HG02970 (cell line): Measurements from ENCODE around the gene KIAA1671.

ENCODE experiments used
- ATAC-seq: cut with Tn5 transposase; IDR thresholded peaks from one replicate; pipeline ENCODE4 v1.9.1; 2021; ENCODE audit warnings: mild to moderate bottlenecking, moderate library complexity, moderate number of reproducible peaks; ENCODE audit not compliant: unreplicated experiment, low FRiP score

KIAA1671 gene

GRCh38 chr22:25084405-25085107, 132.0 kb downstream of the KIAA1671 start:
- no peak for ATAC-seq

- no peak for ATAC-seq
Observed at GRCh38 chr22:25085156-25085555, 132.6 kb downstream of the KIAA1671 start.

GRCh38 chr22:25085930-25086901, 133.7 kb downstream of the KIAA1671 start:
- peak; percentile 72 for ATAC-seq

GRCh38 chr22:25086902-25087282, 134.4 kb downstream of the KIAA1671 start:
- no peak for ATAC-seq

GRCh38 chr22:25090225-25090890, 137.8 kb downstream of the KIAA1671 start:
- ATAC-seq, result no peak

- no peak for ATAC-seq
Observed at GRCh38 chr22:25091458-25091857, 138.9 kb downstream of the KIAA1671 start.

GRCh38 chr22:25092119-25092518, 139.6 kb downstream of the KIAA1671 start:
- no peak for ATAC-seq

GRCh38 chr22:25094579-25094978, 142.1 kb downstream of the KIAA1671 start:
- ATAC-seq, result no peak

- ATAC-seq, result no peak
Observed at GRCh38 chr22:25095869-25096268, 143.4 kb downstream of the KIAA1671 start.

GRCh38 chr22:25096638-25097405, 144.3 kb downstream of the KIAA1671 start:
- ATAC-seq, result no peak

- no peak for ATAC-seq
Observed at GRCh38 chr22:25098445-25099081, 146.0 kb downstream of the KIAA1671 start.

GRCh38 chr22:25099202-25099601, 146.7 kb downstream of the KIAA1671 start:
- ATAC-seq, result no peak

- ATAC-seq, result no peak
Observed at GRCh38 chr22:25100402-25100801, 147.9 kb downstream of the KIAA1671 start.

- ATAC-seq, result no peak
Observed at GRCh38 chr22:25100948-25101347, 148.4 kb downstream of the KIAA1671 start.

GRCh38 chr22:25101501-25101900, 149.0 kb downstream of the KIAA1671 start:
- no peak for ATAC-seq

- ATAC-seq, result no peak
Observed at GRCh38 chr22:25101986-25102385, 149.5 kb downstream of the KIAA1671 start.

- ATAC-seq, result no peak
Observed at GRCh38 chr22:25102722-25103121, 150.2 kb downstream of the KIAA1671 start.

GRCh38 chr22:25104367-25104766, 151.9 kb downstream of the KIAA1671 start:
- no peak for ATAC-seq

GRCh38 chr22:25105817-25106650, 153.5 kb downstream of the KIAA1671 start:
- no peak for ATAC-seq
